Smooth muscle cell of the pulmonary artery (primary cell): ENCODE data around the gene KCNMB2. TPM values are rescaled to one million over a fixed set of nuclear protein-coding genes. Genes with fewer than 3 reads are reported as not detected.

Experiments used
- total RNA-seq: library from RNA; depleted of rRNA; stranded (reverse); fragments of >200 nt; gene quantifications from 2 replicates; pipeline ENCODE4 v1.2.3, GENCODE V29; 2014

KCNMB2 gene
- not detected in 2 replicates for total RNA-seq

DNA sequence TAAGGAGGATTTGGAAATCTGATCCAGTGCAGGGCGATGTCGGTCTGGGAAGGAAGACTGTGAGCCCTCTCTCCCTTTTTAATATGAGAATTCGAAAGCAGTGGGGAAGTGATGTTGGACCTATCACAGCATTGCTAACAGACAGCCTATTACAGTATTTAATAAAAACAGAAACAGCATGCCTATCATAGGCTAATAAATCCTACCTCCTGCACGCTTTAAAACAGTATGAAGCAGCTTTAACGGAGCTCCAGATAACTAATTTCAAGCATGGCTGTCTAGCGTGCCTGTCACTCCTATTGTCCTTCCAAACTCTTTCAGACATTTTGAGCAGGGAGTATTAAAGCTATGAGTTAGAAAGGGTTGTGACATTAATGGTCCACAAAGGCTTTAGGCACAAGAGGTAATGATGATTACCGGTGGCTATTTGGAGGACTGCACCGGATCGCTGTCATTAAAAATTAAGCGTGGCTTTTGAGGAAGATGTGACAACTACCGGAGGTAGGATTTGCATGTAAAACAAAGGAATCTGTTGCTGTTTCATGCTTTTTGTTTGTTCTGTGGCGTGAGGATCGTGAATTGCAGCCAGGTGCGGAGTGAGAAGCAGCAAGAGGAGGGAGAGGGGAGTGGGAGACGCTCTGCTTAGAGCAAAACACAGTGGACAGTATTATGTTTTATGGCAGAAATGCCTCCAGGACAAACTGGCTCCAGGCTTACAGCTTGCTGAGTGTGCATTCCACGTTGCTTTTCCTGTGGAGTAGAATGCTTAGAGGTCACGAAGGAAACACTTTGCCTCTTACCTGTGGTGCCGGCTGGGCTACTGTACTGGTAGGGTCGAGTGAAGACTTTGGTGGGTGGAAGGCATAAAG lies at the start of gene KCNMB2:
Gene KCNMB2, plus strand, starts transcription at position 226 of the 869 bp plus-strand sequence.

